ENCODE measurements around the gene RBBP6.
"Not testable (repeated sequence)": the region's sequence is repeated elsewhere in the genome, so short reads cannot be mapped to it uniquely, and the experiment has no call there.

The RBBP6 gene

GRCh38 chr16:24572069-24572468 is 32.7 kb downstream of the RBBP6 start:
- Histone ChIP-seq H3K4me1 (peaks cover 0 to 21% (median 0%) of the 10 kb centered on the region in 10 experiments; a peak in 4 of 20 replicates), H3K4me2 (no peak overlapping the region), H3K27me3 (no peaks in the 10 kb centered on the region), H3K36me3 (peaks cover 55 to 66% (median 63%) of the 10 kb centered on the region in 11 experiments), H3K4me3 (no peak overlapping the region), H3K27ac (no peak overlapping the region), H3K9ac (no peak overlapping the region), H3K9me3 (replicated peaks in 1 of 11) (peaks cover 28 to 70% (median 64%) of the 10 kb centered on the region in 11 experiments), H4K20me1 (0 out of 22 replicates have a peak, but pooled peaks cover 0 to 2% (median 0%) of the 10 kb centered on the region in 11 experiments)
- no peak for TF ChIP-seq Cebpa-rat (IDR thresholded peaks at IDR 0.05)

- H3K4me3 ChIP-seq: no peak overlapping the region
- no peaks in the 10 kb centered on the region for H3K27me3 ChIP-seq
- no peak overlapping the region for H3K27ac ChIP-seq
- no peak for TF ChIP-seq Cebpa-rat (IDR thresholded peaks at IDR 0.05)
- no peak overlapping the region for H3K4me2 ChIP-seq
- peaks cover 0 to 21% (median 0%) of the 10 kb centered on the region in 10 experiments; a peak in 4 of 20 replicates for H3K4me1 ChIP-seq
- H3K9me3 ChIP-seq (replicated peaks in 1 of 11): peaks cover 28 to 70% (median 64%) of the 10 kb centered on the region in 11 experiments
- peaks cover 44 to 55% (median 52%) of the 10 kb centered on the region in 11 experiments for H3K36me3 ChIP-seq
- no peaks in the 10 kb centered on the region for H4K20me1 ChIP-seq
- no peak overlapping the region for H3K9ac ChIP-seq
Measured at GRCh38 chr16:24573141-24573540, 33.8 kb downstream of the RBBP6 start.

GRCh38 chr16:24574515-24575485 is 35.4 kb downstream of the RBBP6 start:
- H3K4me3 ChIP-seq, H3K9ac ChIP-seq, H3K27me3 ChIP-seq, H4K20me1 ChIP-seq, H3K4me2 ChIP-seq, H3K27ac ChIP-seq: not testable (repeated sequence)
- peaks cover 28 to 56% (median 51%) of the 10 kb centered on the region in 11 experiments for H3K9me3 ChIP-seq (replicated peaks in 1 of 11)
- H3K36me3 ChIP-seq: peaks cover 28 to 39% (median 35%) of the 10 kb centered on the region in 11 experiments
- peaks cover 0 to 19% (median 0%) of the 10 kb centered on the region in 10 experiments; a peak in 4 of 20 replicates for H3K4me1 ChIP-seq

GRCh38 chr16:24575791-24576190 is 36.4 kb downstream of the RBBP6 start:
- H3K27ac ChIP-seq, H4K20me1 ChIP-seq, H3K4me1 ChIP-seq, H3K27me3 ChIP-seq, H3K4me2 ChIP-seq, H3K9ac ChIP-seq, H3K4me3 ChIP-seq: not testable (repeated sequence)
- H3K9me3 ChIP-seq (replicated peaks in 1 of 11): peaks cover 28 to 47% (median 41%) of the 10 kb centered on the region in 11 experiments
- peaks cover 18 to 29% (median 25%) of the 10 kb centered on the region in 11 experiments for H3K36me3 ChIP-seq

- no peak overlapping the region for H3K27ac ChIP-seq
- H3K9me3 ChIP-seq (replicated peaks in 1 of 11): peaks cover 19 to 33% (median 27%) of the 10 kb centered on the region in 11 experiments
- no peak overlapping the region for H3K4me2 ChIP-seq
- H4K20me1 ChIP-seq: no peaks in the 10 kb centered on the region
- H3K27me3 ChIP-seq: no peaks in the 10 kb centered on the region
- H3K4me3 ChIP-seq: no peak overlapping the region
- no peak overlapping the region for H3K9ac ChIP-seq
- no peak for TF ChIP-seq Cebpa-rat (IDR thresholded peaks at IDR 0.05)
- peaks cover 4 to 15% (median 12%) of the 10 kb centered on the region in 11 experiments for H3K36me3 ChIP-seq
- no peaks in the 10 kb centered on the region for H3K4me1 ChIP-seq
Measured at GRCh38 chr16:24577167-24577566, 37.8 kb downstream of the RBBP6 start.

- H4K20me1 ChIP-seq: no peaks in the 10 kb centered on the region
- H3K9me3 ChIP-seq (replicated peaks in 1 of 11): no peaks in the 10 kb centered on the region; a peak in 1 of 22 replicates
- 0 out of 20 replicates have a peak, but pooled peaks cover 0 to 6% (median 0%) of the 10 kb centered on the region in 10 experiments for H3K4me1 ChIP-seq
- H3K4me3 ChIP-seq: no peak overlapping the region
- no peak for TF ChIP-seq Cebpa-rat (IDR thresholded peaks at IDR 0.05)
- no peak overlapping the region for H3K9ac ChIP-seq
- no peaks in the 10 kb centered on the region for H3K27me3 ChIP-seq
- no peak overlapping the region for H3K27ac ChIP-seq
- no peaks in the 10 kb centered on the region for H3K36me3 ChIP-seq
- no peak overlapping the region for H3K4me2 ChIP-seq
Measured at GRCh38 chr16:24580665-24581064, 41.3 kb downstream of the RBBP6 start.

- no peak overlapping the region for H3K4me3 ChIP-seq
- H3K9ac ChIP-seq: no peak overlapping the region
- no peak overlapping the region for H3K4me2 ChIP-seq
- H3K27me3 ChIP-seq: no peaks in the 10 kb centered on the region
- H3K27ac ChIP-seq: no peak overlapping the region
- no peaks in the 10 kb centered on the region for H4K20me1 ChIP-seq
- no peak for TF ChIP-seq Cebpa-rat (IDR thresholded peaks at IDR 0.05)
- H3K9me3 ChIP-seq (replicated peaks in 1 of 11): no peaks in the 10 kb centered on the region
- H3K36me3 ChIP-seq: no peaks in the 10 kb centered on the region
- H3K4me1 ChIP-seq: 0 out of 20 replicates have a peak, but pooled peaks cover 0 to 6% (median 0%) of the 10 kb centered on the region in 10 experiments
Measured at GRCh38 chr16:24583494-24583893, 44.1 kb downstream of the RBBP6 start.

- Histone ChIP-seq H3K9ac (no peak overlapping the region), H3K27ac (no peak overlapping the region), H3K36me3 (no peaks in the 10 kb centered on the region), H3K9me3 (replicated peaks in 1 of 11) (no peaks in the 10 kb centered on the region), H4K20me1 (no peaks in the 10 kb centered on the region), H3K4me2 (no peak overlapping the region), H3K27me3 (no peaks in the 10 kb centered on the region), H3K4me3 (no peak overlapping the region), H3K4me1 (0 out of 20 replicates have a peak, but pooled peaks cover 0 to 6% (median 0%) of the 10 kb centered on the region in 10 experiments)
- TF ChIP-seq Cebpa-rat (IDR thresholded peaks at IDR 0.05): no peak
Measured at GRCh38 chr16:24589997-24590396, 50.6 kb downstream of the RBBP6 start.

GRCh38 chr16:24598777-24599437 is 59.5 kb downstream of the RBBP6 start:
- TF ChIP-seq Cebpa-rat (IDR thresholded peaks at IDR 0.05): no peak
- H3K4me2 ChIP-seq: no peak overlapping the region
- H3K27me3 ChIP-seq: no peaks in the 10 kb centered on the region

More at GRCh38 chr16:24598777-24599437, 59.5 kb downstream of the RBBP6 start:
- H3K36me3 ChIP-seq: no peaks in the 10 kb centered on the region
- no peak overlapping the region for H3K9ac ChIP-seq
- no peaks in the 10 kb centered on the region for H3K4me1 ChIP-seq
- no peak overlapping the region for H3K27ac ChIP-seq
- H3K9me3 ChIP-seq (replicated peaks in 1 of 11): peaks cover 0 to 10% (median 5%) of the 10 kb centered on the region in 11 experiments; a peak in 9 of 22 replicates
- H3K4me3 ChIP-seq: no peak overlapping the region
- H4K20me1 ChIP-seq: no peaks in the 10 kb centered on the region

Measured in BLaER1 treated with 17β-estradiol and CSF1 and Interleukin-3, amounts not matched to agents 10 nM and 100 nM (cell line).